ENCODE measurements around the gene ZBTB8OS.

The ZBTB8OS gene

DNA sequence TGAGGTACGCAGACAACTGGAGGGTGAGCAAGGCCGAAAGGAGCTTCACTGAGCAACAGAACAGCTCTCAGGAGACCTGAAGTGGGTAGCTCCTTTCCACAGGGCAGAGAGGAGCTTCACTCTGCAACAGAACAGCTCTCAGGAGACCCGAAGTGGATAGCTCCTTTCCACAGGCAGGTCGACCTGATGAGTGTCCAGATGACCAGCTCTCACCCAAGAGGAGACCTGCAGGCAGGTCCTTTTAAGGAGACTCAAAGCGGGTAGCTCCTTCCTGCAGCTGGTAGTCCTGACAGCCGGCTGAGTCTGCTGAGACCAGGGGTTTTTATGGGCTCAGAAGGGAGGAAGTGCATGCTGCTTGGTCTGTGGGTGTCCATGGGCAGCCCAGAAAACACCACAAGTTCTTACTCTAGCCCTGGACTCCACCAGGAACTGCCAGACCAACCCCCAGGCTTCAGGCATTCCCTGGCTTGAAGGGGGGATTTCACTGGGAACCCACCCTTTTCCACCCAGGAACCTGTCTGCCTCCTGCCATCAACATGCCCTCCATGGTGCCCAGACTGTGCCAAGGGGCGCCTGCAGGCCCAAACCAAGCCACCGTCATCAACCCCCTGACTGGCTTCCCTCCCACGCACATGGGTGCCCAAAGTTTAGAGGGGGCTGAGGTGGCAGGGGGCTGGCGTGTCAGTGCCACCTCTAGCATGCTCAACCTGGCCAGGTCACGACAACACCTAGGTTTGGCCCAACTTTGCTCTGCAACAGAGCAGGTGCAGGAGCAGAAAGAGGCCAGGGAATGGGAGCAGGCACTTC lies 43.6 kb downstream of the ZBTB8OS start:
- no peak for DNase-seq (ENCODE audit: low read depth)

DNA sequence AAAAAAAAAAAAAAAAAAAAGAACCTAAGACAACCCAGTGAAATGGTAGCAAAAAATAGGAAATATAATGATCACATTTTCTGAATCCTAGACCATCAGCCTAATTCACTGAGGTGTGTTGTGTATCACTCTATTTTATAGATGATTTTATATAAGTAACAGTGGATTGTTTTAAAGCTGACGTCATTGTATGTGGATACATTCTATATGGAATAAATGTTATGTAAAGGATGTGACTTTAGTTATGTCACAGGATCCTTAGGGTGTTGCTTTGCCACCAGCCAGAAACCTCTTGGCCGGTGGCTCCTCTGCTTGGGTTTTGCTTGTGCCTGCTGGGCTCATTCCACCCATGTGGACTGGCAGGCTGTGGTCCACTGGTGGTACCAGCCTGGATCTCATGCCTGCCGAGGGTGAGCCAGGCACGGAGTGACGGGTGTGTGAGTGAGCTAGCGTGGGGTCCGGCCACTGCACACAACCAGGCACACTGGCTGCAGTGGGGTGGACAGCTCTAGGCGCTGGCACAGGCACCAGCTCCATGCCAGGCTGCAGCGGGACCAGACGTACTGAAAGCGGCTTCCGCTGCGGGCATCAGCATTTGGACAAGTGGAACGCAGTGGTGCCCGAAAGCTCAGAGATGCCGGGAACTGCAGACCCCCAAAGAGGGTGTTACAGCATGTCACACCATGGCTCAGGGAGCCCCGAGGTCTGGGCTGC lies 44.5 kb downstream of the ZBTB8OS start:
- no peak for DNase-seq (ENCODE audit: low read depth)

DNA sequence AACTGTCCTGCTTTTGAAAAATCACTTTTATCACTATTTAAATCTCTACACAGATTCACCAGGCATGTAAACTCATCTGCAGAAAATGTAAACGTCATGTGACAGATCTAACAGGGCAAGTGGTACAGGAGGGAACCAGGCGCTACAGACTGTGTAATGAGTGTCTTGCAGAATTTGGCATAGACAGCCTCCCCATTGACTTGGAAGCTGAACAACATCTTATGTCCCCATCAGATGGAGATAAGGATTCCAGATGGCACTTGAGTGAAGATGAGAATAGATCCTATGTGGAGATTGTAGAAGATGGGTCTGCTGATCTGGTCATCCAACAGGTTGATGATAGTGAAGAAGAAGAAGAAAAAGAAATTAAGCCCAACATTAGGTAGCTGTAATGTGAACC lies 50.3 kb downstream of the ZBTB8OS start:
- no peak for DNase-seq (ENCODE audit: low read depth)

DNA sequence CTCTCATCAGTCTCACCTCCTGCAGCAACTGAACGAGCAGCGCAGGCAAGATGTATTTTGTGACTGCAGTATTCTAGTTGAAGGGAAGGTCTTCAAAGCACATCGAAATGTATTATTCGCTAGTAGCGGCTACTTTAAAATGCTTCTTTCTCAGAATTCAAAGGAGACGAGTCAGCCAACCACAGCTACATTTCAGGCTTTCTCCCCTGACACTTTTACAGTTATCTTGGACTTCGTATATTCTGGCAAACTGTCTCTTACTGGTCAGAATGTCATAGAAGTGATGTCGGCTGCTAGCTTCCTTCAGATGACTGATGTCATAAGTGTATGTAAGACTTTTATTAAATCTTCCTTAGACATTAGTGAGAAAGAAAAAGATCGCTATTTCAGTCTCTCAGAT lies 57.4 kb downstream of the ZBTB8OS start:
- DNase-seq (ENCODE audit: low read depth), result no peak

DNA sequence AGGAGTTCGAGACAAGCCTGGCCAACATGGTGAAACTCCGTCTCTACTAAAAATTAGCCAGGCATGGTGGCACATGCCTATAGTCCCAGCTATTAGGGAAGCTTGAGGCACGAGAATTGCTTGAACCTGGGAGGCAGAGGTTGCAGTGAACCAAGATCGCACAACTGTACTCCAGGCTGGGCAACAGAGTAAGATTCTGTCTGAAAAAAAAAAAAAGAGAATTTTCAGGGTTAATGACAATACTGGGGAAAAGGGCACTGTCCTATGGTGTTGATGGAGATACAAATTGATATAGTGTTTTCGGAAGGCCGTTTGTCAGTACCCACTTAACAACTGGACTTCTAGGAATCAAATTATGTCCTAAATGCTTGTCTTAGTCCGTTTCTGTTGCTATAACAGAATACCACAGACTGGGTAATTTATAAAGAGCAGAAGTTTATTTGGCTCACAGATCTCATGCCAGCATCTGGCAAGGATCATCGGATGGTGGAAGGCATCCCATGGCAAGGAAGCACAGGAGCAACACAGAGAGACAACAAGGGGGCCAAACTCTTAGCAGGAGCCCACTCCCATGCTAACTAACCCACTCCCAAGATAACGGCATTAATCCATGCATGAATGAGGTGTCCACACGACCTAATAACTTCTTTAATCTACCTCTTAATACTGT lies 69.9 kb downstream of the ZBTB8OS start:
- DNase-seq (ENCODE audit: low read depth), result no peak

All from activated T-helper 1 cell treated with Interleukin-2 at 50 U/mL for 16 hours (primary cell).